ENCODE data around the gene LRRN2.

The LRRN2 gene

GRCh38 chr1:204592246-204592948 is 93.1 kb downstream of the LRRN2 start:
- DNase-seq = no peak

GRCh38 chr1:204591473-204592090 is 94.0 kb downstream of the LRRN2 start:
- no peak for DNase-seq

GRCh38 chr1:204589409-204590038 is 96.0 kb downstream of the LRRN2 start:
- no peak for DNase-seq

- DNase-seq = no peak
Measured at GRCh38 chr1:204588826-204589225, 96.7 kb downstream of the LRRN2 start.

- DNase-seq = no peak
Measured at GRCh38 chr1:204587621-204588020, 97.9 kb downstream of the LRRN2 start.

GRCh38 chr1:204584699-204585372 is 100.7 kb downstream of the LRRN2 start:
- no peak for DNase-seq

- DNase-seq = peak; percentile 87
Measured at GRCh38 chr1:204583909-204584632, 101.5 kb downstream of the LRRN2 start.

GRCh38 chr1:204581759-204582158 is 103.8 kb downstream of the LRRN2 start:
- DNase-seq = no peak

GRCh38 chr1:204580862-204581261 is 104.7 kb downstream of the LRRN2 start:
- DNase-seq = no peak

- DNase-seq = no peak
Measured at GRCh38 chr1:204579681-204580080, 105.9 kb downstream of the LRRN2 start.

GRCh38 chr1:204578867-204579664 is 106.5 kb downstream of the LRRN2 start:
- peak; percentile 33 for DNase-seq

GRCh38 chr1:204577794-204578478 is 107.6 kb downstream of the LRRN2 start:
- no peak for DNase-seq

- no peak for DNase-seq
Measured at GRCh38 chr1:204576422-204576821, 109.1 kb downstream of the LRRN2 start.

GRCh38 chr1:204575221-204576190 is 110.0 kb downstream of the LRRN2 start:
- DNase-seq = no peak

GRCh38 chr1:204574865-204575163 is 110.7 kb downstream of the LRRN2 start:
- no peak for DNase-seq

- DNase-seq = no peak
Measured at GRCh38 chr1:204574016-204574864, 111.3 kb downstream of the LRRN2 start.

GRCh38 chr1:204572923-204573922 is 112.3 kb downstream of the LRRN2 start:
- DNase-seq = no peak

GRCh38 chr1:204571631-204572030 is 113.9 kb downstream of the LRRN2 start:
- no peak for DNase-seq

All from NCI-H1092 (cell line).